GM18909 (cell line): ENCODE data around the gene CLCN4.

Source experiments
- ATAC-seq: cut with Tn5 transposase; IDR thresholded peaks from one replicate; pipeline ENCODE4 v1.9.1; 2021; ENCODE audit warnings: mild to moderate bottlenecking; ENCODE audit not compliant: unreplicated experiment, poor library complexity

CLCN4 gene

DNA sequence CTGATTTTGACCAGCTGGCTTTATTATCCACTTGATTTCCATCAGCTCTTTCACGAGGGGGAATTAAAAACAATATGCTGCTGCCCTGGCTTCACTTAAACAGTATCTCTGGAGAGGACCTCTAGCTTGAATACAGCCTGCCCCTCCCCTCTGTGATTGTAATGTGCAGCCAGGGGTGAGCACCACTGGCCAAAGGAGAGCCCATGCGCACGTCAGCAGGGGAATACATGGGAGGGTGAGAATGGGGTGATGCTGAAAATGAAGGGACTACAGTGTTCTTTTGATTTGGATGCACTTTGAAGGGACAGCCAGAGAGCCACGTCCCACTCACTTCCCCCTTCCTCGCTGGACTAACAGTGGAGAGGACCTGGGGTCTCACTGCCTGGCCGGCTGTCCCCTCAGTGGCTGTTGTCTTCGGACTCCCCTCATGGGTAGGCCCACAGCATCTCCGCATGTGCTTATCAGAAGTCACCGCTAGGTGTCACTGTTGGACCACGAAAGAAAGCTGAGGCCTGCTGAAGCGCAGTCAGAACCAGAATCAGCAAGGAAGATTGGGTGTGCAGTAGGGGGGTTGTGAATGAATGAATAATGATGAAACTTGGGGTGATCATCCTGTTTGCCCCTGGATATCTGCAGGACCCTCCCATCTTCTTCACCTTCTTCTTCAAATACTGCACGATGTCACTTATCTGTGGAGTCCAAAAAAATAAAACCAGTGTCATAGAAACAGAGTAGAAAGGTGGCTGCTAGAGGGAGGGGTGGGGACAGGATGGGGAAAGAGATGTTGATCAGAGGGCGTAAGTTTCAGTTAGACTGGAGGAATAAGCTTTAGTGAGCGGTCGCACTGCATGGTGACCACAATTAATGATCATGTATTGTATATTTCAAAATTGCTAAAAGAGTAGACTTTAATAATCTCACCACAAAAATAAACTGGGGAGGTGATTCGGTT, 32.8 kb downstream of the CLCN4 start:
- ATAC-seq, result peak; percentile 90

DNA sequence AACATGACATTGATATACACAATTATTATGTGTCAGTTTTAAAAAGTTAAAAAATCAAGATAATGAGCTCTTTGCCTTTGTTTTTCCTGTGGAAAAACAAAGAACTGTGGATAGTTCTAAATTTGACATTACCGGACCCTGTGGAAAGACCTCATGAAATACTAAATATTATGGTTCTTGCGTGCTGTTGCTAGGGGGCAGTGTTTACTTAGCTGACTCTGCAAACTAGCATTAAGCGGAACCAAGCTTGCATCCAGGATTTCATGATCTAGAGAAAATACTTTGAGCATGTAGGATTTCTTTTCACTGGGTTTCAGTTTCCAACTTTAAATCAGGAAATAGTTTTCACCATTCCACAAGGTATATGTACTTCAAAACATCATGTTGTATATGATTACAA, 33.6 kb downstream of the CLCN4 start:
- ATAC-seq, result peak; percentile 59

DNA sequence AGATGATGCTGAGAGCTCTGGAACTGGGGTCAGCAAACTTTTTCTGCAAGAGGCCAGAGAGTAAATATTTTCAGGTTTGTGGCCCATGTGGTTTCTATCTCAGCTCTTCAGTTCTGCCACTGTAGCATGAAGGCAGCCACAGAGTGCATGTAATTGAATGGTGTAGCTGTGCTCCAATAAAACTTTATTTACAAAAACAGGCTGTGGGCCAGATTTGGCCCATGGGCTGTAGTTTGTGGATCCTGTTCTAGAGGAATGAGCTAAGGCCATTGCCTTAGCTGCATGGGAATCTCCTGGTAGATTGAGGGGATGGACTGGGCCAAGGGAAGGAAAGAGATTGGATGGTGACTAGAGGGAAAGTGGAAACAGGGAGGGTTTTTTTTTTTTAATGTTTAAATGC, 36.8 kb downstream of the CLCN4 start:
- ATAC-seq, result no peak

DNA sequence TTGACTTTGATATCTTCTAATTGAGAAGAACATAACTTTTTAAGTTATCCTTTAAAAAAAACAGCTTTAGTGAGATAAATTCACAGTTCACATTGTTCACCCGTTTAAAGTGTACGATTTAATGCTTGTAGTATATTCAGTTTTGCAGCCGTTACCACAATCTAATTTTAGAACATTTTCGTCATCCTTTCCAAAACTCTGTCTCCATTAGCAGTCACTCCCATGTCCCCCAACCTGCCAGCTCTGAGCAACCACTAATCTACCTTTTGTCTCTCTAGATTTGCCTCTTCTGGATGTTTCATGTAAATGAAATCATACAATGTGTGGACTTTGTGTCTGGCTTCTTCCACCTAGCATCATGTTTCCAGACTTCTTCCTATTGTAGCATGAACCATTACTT, 38.6 kb downstream of the CLCN4 start:
- ATAC-seq, result no peak

DNA sequence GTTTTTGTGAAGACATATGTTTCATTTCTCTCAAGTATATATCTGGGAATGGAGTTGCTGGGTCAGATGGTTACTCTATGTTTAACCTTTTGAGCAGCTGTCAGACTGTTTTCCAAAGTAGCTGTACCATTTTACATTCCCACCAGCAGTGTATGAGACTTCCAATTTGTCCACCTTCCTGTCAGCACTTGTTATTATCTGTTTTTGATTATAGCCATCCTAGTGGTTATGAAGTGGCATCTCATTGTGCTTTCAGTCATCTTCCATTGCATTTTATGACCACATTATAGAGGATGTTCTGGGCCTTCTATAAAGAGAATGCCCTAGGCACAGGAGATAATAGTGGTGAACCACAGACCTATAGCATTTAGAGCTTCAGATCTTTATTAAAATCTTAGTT, 39.2 kb downstream of the CLCN4 start:
- no peak for ATAC-seq

DNA sequence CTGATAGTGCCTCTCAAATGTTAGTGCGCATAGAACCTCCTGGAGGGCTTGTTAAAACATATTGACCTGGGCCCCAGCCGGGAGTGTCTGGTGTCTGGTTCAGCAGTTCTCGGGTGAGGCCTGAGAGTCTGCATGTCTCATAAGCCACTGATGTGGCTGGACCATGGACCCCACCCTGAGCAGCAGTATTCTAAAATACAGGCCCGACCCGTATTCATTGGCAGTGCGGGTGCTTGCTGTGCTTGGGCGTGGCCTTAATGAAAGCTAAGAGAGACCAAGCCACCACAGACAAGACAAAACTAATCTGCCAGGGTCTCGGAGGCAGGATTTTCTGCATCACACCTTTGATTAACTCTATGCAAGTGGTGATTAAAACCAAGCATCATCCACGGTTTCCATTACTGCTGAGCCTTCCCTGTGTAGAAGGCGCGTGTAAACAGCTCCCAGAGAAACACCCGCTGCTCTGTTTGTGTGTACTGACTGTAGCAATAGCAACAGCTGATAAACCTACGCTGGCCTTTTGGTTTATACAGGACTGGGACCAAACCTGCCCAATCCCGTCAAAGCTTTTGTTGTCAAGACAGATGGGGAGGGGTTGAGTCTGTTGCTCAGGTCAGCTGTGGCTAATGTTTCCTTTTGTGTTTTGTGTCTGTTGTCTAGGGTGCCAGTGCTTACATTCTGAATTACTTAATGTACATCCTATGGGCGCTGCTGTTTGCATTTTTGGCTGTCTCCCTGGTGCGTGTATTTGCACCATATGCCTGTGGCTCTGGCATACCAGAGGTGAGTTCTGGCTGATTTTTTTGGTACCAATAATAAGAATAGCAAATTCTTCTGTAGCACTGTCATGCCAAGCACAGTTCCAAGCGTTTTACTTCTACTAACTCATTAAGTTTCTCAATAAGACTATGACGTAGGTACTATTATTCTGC, 40.8 kb downstream of the CLCN4 start:
- ATAC-seq, result no peak

DNA sequence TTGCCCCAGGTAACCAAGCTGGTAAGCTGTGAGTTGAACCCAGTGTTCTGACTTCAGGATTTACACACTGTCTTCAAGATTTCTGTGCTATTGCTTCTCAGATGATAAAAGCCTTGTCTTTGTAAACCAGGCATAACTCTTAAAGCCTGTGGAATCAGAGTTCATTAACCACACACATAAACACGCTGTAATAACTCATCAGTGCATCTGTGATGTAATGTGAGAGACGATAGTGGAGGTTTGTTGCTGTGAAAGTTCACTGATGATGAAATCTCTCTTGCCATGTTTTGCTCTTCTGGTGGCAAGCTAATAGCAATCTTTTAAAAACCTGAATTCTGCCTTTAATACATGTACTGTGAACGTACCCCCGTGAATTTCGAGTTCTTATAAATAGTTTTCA, 41.5 kb downstream of the CLCN4 start:
- ATAC-seq, result no peak

DNA sequence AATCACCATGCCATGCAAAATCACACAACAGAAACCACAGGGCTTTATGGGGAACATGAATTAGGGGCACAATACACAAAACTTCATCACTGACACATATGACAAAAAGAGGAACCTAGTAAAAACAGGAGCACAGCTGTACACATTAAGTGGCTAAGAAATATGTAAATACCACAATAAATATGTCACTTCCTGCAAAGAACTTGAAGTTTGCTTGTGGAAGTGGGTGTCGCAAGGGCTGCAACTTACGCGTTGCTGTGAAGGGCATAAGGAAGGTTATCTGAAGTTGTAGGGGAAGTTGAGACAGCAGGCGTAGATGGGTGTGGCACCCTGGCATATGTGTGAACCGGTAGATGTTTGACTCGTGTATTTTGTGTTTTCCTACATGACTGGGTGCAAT, 42.4 kb downstream of the CLCN4 start:
- ATAC-seq, result peak; percentile 90

DNA sequence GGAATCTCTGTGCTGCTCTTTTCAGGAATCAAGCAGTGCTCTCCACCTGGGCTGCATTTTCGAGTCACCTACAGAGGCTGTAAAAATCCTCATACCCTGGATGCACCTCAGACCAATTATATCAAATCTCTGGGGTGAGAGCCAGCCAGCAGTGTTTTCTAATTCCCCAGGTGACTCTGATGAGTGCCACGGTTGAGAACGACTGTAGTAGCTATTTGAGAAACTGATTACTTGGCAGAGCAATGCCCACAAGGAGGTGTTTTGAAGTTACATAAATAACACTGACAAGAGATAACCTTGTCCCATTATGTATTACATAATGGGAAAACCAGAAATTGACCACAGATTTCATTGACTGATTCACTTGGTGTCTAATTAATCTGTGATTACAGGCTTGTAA, 46.8 kb downstream of the CLCN4 start:
- ATAC-seq, result no peak

DNA sequence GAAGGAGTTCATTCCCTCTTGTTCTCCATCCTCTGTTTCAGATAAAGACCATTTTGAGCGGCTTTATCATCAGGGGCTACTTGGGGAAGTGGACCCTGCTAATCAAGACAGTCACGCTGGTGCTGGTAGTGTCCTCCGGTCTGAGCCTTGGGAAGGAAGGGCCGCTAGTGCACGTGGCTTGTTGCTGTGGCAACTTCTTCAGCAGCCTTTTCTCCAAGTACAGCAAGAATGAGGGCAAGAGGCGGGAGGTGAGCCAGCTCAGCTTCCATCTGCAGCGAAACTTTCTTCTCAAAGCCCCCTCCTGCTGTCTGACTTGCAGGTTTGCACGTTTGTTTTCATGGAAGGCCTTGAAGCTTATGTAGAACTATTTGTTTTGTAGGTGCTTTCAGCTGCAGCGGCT, 49.5 kb downstream of the CLCN4 start:
- ATAC-seq, result no peak

DNA sequence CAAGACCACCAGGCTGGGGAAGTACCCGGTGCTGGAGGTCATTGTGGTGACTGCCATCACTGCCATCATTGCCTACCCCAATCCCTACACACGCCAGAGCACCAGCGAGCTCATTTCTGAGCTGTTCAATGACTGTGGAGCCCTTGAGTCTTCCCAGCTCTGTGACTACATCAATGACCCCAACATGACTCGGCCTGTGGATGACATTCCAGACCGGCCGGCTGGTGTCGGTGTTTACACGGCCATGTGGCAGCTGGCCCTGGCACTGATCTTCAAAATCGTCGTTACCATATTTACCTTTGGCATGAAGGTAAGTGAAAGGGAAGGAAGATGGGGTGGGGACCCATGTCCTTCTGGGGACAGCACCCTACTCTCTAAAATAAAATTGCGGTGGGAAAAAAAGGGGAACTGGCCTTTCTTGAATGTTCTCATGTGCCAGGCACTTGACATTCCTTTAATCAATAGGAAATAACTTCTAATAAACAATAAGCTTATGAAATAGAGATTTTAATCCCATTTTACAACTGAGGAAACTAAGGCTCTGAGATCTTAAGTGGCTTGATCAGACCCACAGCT, 51.6 kb downstream of the CLCN4 start:
- no peak for ATAC-seq

DNA sequence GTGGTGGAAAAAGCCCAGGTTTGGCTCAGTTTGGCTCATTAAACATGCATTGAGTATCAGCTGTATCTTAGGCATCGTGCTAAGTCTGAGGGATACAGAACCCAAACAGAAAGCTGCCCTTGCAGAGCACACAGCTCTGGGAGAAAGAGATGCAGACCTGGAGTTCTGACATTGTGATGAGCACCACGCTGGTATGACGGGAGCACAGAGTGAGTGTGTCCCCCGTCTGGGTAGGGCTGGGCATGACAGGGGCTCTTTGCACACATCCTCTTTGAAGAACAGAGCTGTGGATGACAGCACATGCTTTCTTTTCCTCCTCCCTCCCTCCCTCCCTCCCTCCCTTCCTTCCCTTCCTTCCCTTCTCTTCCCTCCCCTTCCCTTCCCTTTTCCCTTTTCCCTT, 52.2 kb downstream of the CLCN4 start:
- ATAC-seq, result no peak

DNA sequence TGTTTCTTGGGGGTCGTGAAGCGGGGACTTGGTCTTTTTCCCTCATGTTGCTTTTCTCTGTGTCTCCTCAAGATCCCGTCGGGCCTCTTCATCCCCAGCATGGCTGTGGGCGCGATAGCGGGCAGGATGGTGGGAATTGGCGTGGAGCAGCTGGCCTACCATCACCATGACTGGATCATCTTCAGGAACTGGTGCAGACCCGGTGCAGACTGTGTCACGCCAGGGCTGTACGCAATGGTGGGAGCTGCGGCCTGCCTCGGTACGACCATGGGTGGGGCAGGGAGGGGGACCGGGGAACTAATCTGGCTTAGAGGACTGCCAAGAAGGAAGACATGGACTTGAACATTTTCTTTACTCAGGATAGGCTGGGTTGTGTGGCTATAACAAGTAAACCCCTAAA, 55.6 kb downstream of the CLCN4 start:
- ATAC-seq, result no peak

DNA sequence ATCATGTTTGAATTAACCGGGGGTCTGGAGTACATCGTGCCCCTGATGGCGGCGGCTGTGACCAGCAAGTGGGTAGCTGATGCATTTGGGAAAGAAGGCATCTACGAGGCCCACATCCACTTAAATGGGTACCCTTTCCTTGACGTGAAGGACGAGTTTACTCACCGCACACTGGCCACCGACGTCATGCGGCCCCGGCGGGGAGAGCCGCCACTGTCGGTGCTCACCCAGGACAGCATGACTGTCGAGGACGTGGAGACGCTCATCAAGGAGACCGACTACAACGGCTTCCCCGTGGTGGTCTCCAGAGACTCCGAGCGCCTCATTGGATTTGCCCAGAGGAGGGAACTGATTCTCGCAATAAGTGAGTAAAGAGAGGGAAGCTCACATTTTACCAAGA, 56.9 kb downstream of the CLCN4 start:
- no peak for ATAC-seq

DNA sequence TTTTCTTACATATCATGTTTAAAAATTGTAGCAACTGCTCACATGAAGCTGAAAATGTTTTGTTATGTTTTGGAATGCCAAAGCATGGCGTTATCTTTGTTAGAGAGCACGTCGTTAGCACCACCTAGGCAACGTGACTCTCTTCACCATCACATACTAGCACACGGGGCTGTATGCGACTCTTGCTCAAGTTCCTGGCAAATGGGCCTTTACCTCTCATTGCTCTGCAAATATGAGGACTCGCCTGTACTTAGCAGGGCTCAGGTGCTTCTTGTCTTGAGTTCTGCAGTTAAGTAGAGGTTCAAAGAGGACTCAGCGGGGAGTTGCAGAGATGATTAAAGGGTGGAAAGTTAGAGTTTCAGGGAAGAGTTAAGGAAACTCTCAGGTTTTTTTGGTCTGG, 59.4 kb downstream of the CLCN4 start:
- no peak for ATAC-seq

DNA sequence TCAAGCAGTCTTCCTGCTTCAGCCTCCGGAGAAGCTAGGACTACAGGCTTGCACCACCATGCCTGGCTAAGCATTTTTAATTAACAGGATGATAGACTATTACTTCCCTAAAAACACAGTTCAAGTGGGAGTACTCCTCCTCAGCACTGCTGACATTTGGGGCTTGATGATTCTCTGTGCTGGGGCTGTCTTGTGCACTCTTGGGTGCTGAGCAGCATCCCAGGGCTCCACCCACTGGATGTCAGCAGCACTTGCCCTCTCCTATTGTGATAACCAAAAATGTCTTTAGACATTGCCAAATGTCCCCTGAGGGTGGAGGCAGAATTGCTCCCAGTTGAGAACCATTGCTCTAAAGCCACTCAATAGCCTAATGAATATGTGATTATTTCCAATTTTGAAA, 60.4 kb downstream of the CLCN4 start:
- ATAC-seq, result no peak

DNA sequence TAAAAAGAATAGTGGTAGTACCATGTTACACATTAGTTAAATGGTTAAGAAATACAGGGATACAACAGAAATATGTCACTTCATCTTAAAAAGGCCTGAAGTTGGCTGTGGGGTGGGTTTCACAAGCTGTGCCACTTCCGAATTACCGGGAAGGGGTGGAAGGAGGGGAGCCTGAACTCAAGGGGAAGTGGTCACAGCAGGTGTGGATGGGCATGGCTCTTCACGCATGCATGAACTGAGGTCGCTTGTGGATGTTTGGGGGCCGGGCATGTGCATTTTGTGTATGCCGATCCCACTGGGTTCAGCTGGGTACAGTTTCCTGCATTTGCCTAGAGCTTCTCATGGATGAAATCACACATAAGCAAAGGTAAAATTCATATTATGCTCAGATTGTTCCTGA, 64.9 kb downstream of the CLCN4 start:
- ATAC-seq, result no peak

DNA sequence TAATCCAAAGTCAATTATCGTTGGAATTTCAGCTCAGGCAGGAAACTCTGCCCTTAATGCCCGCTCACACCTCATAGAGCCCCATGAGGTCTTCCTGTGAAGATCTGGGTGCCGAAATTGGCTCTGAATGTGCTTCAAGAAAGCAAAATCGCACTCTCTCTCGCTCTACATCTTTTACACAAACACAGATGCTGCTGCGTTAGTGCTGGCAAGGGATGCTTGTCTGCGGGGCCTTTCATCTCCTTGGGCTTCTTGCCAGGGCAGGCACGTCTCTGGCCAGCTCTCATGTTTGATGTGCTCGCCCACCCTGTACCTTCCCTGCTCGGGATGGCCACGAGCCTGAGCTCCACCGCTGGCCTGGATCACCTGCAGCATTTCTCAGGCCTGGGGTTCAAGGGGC, 66.5 kb downstream of the CLCN4 start:
- ATAC-seq, result no peak

DNA sequence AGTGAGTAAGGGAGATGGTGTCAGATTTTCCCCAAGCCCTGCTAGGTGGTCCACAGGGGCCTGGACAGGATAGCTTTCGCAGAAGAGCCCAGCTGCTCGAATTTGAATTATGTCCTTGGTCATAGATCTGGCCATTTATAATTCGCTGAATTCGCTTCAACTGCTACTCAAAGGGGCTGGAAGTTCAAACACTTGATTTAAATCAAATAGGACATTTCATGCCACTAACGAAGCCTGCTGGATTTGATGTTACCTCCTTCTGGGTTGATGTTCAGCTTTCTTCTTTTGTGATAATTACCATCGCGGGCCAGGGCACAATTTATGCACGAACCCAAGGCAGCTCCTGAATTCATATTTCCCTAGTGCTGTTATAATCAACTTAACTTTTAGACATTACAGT, 67.0 kb downstream of the CLCN4 start:
- ATAC-seq, result no peak

DNA sequence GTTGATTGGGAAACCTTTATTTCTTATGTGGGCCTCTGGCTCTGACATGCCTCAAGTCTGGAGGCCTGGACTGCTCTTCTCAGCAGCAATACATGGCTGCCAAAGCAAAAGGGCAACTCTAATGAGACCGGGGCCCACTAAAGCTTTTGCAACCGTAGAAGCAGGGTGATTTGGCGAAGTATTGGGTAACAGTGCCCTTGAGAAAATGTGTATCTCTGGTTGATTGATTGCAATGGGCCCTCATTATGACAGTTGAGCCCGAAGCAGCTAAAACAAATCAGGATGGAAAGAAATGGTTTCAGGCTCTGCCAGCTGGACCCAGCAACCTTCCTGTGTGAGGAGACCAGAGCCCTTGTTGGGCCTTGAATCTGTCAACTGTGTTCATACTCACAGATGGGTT, 73.4 kb downstream of the CLCN4 start:
- no peak for ATAC-seq

DNA sequence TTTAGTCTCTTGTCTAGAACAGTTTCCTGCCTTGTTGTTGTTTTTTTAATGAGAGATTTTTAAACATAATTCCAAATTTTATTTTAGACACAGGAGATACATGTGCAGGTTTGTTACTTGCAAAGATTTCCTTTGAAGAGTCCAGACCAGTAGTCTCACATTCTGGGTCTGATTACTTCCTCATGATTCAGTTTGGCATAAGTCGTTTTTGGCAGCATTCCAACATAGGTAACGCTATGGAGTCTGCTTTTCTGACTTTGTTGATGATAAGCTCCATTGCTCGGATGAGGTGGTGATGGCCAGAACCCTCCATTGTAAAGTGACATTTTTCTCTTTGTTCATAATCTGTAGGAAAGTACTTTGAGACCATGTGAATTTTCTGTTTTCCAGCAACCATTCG, 74.7 kb downstream of the CLCN4 start:
- no peak for ATAC-seq
